HEK293 (cell line): Measurements from ENCODE around the gene RTTN.

Experiments
- CTCF ChIA-PET: fragments of 350-600 bp; formaldehyde crosslinking; extraction: SDS; loops from one replicate; lab custom pipeline; 2021; ENCODE audit warnings: antibody characterized with exemption; lab: Yijun Ruan, JAX
- POLR2A ChIA-PET: fragments of 300-600 bp; formaldehyde crosslinking; extraction: SDS; loops from one replicate; lab custom pipeline; 2020; ENCODE audit warnings: antibody characterized with exemption, inconsistent platforms; lab: Yijun Ruan, JAX
- H3K27ac ChIP-seq: fragments of 200-500 bp; sonication (Bioruptor generic); 2 replicates; pipeline ENCODE4 v1.5.1; 2014; ENCODE audit warnings: low read depth, low read length, control low read depth, inconsistent platforms; ENCODE audit errors: extremely low read depth
- H3K36me3 ChIP-seq, 2 experiments: fragments of 200-500 bp in 1 of 2; sonication (Bioruptor generic) in 1 of 2; 1 replicate in 1 of 2; 2 replicates in 1 of 2; pipeline ENCODE4 v1.5.1; 2014 to 2017; ENCODE audit warnings: inconsistent platforms in 2 of 2, low read length in 2 of 2; ENCODE audit not compliant: control insufficient read depth in 2 of 2, insufficient read depth in 1 of 2
- H3K4me1 ChIP-seq: fragments of 200-500 bp; sonication (Bioruptor generic); 2 replicates; pipeline ENCODE4 v1.5.1; 2014; ENCODE audit warnings: mild to moderate bottlenecking, low read length, inconsistent platforms; ENCODE audit not compliant: control insufficient read depth, insufficient read depth
- H3K4me3 ChIP-seq: 2 replicates; pipeline ENCODE4 v1.5.1; 2011; ENCODE audit warnings: low read depth, mild to moderate bottlenecking, control low read depth, low read length, moderate library complexity
- H3K9me3 ChIP-seq: fragments of 200-500 bp; sonication (Bioruptor generic); 2 replicates; pipeline ENCODE4 v1.5.1; 2014; ENCODE audit warnings: low read depth, low read length, inconsistent platforms; ENCODE audit not compliant: control insufficient read depth, insufficient read depth
- HOXC10 ChIP-seq: sonication (generic); formaldehyde crosslinking; IDR thresholded peaks from 2 replicates; pipeline ENCODE4 v1.8.1; 2023; ENCODE audit warnings: mild to moderate bottlenecking, missing genetic modification reagents
- SCRT1 ChIP-seq: fragments of 450-650 bp; formaldehyde crosslinking; IDR thresholded peaks from 2 replicates; pipeline ENCODE4 v1.5.1; 2016; ENCODE audit warnings: missing biosample characterization, missing genetic modification characterization, borderline replicate concordance
- SP7 ChIP-seq: fragments of 450-650 bp; formaldehyde crosslinking; IDR thresholded peaks from 2 replicates; pipeline ENCODE4 v1.5.1; 2016; ENCODE audit warnings: missing biosample characterization, missing genetic modification characterization
- ZNF114 ChIP-seq: fragments of 450-650 bp; formaldehyde crosslinking; IDR thresholded peaks from 2 replicates; pipeline ENCODE4 v1.5.0; 2017; ENCODE audit warnings: missing biosample characterization, missing genetic modification characterization
- ZNF423 ChIP-seq: fragments of 450-650 bp; formaldehyde crosslinking; IDR thresholded peaks from 2 replicates; pipeline ENCODE4 v1.5.1; 2016; ENCODE audit warnings: missing biosample characterization, missing genetic modification characterization
- ZNF529 ChIP-seq: fragments of 450-650 bp; formaldehyde crosslinking; IDR thresholded peaks from 2 replicates; pipeline ENCODE4 v1.5.1; 2017; ENCODE audit warnings: missing genetic modification characterization, missing biosample characterization; ENCODE audit not compliant: insufficient replicate concordance
- ZNF548 ChIP-seq: fragments of 450-650 bp; formaldehyde crosslinking; IDR thresholded peaks from 2 replicates; pipeline ENCODE4 v1.5.1; 2016; ENCODE audit warnings: missing biosample characterization, missing genetic modification characterization
- ZNF549 ChIP-seq: fragments of 450-650 bp; IDR thresholded peaks from 2 replicates; pipeline ENCODE4 v1.5.1; 2018; ENCODE audit warnings: missing biosample characterization, missing genetic modification characterization, mild to moderate bottlenecking, inconsistent platforms, moderate library complexity
- ZNF624 ChIP-seq: fragments of 450-650 bp; formaldehyde crosslinking; IDR thresholded peaks from 2 replicates; pipeline ENCODE4 v1.5.1; 2017; ENCODE audit warnings: missing biosample characterization, missing genetic modification characterization
- ZNF777 ChIP-seq: fragments of 450-650 bp; formaldehyde crosslinking; IDR thresholded peaks from 2 replicates; pipeline ENCODE4 v1.5.1; 2017; ENCODE audit warnings: missing biosample characterization, missing genetic modification characterization, borderline replicate concordance
- ZNF785 ChIP-seq: fragments of 450-650 bp; formaldehyde crosslinking; IDR thresholded peaks from 2 replicates; pipeline ENCODE4 v1.5.1; 2016; ENCODE audit warnings: missing biosample characterization, missing genetic modification characterization
- TF ChIP-seq, protein P1 (sequence below): fragments of 450-650 bp; formaldehyde crosslinking; conservative IDR thresholded peaks from 2 replicates; pipeline ENCODE4 v1.5.1; 2016; ENCODE audit warnings: low read depth, missing biosample characterization, missing genetic modification characterization
- TF ChIP-seq, protein P2 (sequence below): fragments of 450-650 bp; formaldehyde crosslinking; IDR thresholded peaks from 2 replicates; pipeline ENCODE4 v1.5.1; 2016; ENCODE audit warnings: missing biosample characterization, missing genetic modification characterization
- TF ChIP-seq, protein P3 (sequence below): fragments of 450-650 bp; formaldehyde crosslinking; IDR thresholded peaks from 2 replicates; pipeline ENCODE4 v1.5.1; 2016; ENCODE audit warnings: missing biosample characterization, missing genetic modification characterization, borderline replicate concordance
- TF ChIP-seq, protein P4 (sequence below): fragments of 450-650 bp; formaldehyde crosslinking; optimal IDR thresholded peaks from 2 replicates; pipeline ENCODE3; 2016; ENCODE audit warnings: missing biosample characterization, mild to moderate bottlenecking, missing genetic modification characterization

Gene RTTN

DNA sequence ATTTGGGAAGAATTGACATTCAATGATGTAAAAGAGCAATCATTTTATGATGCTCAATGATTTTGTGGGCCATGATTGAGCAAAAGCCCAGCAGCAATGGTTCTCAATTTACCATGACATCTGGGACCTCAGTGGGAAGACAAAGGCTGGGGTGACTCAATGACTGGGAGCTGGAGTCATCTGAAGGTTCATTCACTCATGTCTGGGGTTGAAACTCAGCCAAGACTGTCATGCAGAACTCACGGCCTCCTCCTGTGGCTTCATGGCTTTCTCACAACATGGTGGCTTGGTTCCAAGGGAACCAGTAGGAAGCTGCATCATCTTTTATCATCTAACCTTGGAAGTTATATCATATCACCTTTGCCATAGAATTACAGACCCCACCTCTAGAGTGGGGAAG, 212.7 kb downstream of the RTTN start (continued):
- TF ChIP-seq, protein P1, sequence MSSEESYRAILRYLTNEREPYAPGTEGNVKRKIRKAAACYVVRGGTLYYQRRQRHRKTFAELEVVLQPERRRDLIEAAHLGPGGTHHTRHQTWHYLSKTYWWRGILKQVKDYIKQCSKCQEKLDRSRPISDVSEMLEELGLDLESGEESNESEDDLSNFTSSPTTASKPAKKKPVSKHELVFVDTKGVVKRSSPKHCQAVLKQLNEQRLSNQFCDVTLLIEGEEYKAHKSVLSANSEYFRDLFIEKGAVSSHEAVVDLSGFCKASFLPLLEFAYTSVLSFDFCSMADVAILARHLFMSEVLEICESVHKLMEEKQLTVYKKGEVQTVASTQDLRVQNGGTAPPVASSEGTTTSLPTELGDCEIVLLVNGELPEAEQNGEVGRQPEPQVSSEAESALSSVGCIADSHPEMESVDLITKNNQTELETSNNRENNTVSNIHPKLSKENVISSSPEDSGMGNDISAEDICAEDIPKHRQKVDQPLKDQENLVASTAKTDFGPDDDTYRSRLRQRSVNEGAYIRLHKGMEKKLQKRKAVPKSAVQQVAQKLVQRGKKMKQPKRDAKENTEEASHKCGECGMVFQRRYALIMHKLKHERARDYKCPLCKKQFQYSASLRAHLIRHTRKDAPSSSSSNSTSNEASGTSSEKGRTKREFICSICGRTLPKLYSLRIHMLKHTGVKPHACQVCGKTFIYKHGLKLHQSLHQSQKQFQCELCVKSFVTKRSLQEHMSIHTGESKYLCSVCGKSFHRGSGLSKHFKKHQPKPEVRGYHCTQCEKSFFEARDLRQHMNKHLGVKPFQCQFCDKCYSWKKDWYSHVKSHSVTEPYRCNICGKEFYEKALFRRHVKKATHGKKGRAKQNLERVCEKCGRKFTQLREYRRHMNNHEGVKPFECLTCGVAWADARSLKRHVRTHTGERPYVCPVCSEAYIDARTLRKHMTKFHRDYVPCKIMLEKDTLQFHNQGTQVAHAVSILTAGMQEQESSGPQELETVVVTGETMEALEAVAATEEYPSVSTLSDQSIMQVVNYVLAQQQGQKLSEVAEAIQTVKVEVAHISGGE (tag by site-specific recombination) = no peak
- TF ChIP-seq, protein P2, sequence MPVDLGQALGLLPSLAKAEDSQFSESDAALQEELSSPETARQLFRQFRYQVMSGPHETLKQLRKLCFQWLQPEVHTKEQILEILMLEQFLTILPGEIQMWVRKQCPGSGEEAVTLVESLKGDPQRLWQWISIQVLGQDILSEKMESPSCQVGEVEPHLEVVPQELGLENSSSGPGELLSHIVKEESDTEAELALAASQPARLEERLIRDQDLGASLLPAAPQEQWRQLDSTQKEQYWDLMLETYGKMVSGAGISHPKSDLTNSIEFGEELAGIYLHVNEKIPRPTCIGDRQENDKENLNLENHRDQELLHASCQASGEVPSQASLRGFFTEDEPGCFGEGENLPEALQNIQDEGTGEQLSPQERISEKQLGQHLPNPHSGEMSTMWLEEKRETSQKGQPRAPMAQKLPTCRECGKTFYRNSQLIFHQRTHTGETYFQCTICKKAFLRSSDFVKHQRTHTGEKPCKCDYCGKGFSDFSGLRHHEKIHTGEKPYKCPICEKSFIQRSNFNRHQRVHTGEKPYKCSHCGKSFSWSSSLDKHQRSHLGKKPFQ = no peak
- TF ChIP-seq ZNF423 (tag by site-specific recombination) = no peak
- TF ChIP-seq ZNF548 (tag by site-specific recombination) = no peak
- no peak for TF ChIP-seq ZNF785 (tag by site-specific recombination)

DNA sequence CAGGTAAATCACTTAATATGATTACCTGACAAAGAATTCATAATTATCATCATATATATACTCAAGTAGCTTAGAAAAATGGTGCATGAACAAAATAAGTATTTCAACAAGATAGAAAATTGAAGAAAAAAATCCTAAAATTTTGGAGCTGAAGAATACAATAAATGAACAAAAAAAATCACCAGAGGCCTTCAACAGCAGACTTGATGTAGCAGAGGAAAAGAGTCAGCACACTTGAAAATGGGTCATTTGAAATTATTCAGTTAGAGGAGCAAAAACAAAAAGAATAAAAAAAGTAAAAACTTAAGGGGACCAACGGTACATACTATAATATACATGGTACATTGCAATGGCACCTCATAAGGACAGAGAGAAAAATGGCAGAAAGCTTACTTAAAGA, 217.6 kb downstream of the RTTN start:
- ChIA-PET CTCF (interaction anchor here (0.7 kb wide), 1 partner anchor 536 kb away, joined by 4 read pairs; no protein-coding TSS in a partner anchor), POLR2A (no interaction called here)
- H3K4me1 ChIP-seq = no peaks in the 10 kb centered on the region
- no peak for TF ChIP-seq ZNF529
- TF ChIP-seq ZNF549 (tag by site-specific recombination) = no peak
- TF ChIP-seq HOXC10 = no peak
- no peak for TF ChIP-seq ZNF114 (tag by site-specific recombination)
- TF ChIP-seq SP7 (tag by site-specific recombination) = no peak
- TF ChIP-seq, protein P3, sequence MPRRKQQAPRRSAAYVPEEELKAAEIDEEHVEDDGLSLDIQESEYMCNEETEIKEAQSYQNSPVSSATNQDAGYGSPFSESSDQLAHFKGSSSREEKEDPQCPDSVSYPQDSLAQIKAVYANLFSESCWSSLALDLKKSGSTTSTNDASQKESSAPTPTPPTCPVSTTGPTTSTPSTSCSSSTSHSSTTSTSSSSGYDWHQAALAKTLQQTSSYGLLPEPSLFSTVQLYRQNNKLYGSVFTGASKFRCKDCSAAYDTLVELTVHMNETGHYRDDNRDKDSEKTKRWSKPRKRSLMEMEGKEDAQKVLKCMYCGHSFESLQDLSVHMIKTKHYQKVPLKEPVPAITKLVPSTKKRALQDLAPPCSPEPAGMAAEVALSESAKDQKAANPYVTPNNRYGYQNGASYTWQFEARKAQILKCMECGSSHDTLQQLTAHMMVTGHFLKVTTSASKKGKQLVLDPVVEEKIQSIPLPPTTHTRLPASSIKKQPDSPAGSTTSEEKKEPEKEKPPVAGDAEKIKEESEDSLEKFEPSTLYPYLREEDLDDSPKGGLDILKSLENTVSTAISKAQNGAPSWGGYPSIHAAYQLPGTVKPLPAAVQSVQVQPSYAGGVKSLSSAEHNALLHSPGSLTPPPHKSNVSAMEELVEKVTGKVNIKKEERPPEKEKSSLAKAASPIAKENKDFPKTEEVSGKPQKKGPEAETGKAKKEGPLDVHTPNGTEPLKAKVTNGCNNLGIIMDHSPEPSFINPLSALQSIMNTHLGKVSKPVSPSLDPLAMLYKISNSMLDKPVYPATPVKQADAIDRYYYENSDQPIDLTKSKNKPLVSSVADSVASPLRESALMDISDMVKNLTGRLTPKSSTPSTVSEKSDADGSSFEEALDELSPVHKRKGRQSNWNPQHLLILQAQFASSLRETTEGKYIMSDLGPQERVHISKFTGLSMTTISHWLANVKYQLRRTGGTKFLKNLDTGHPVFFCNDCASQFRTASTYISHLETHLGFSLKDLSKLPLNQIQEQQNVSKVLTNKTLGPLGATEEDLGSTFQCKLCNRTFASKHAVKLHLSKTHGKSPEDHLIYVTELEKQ = no peak
- no peak for TF ChIP-seq ZNF624 (tag by site-specific recombination)
- no peak for TF ChIP-seq ZNF777 (tag by site-specific recombination)
- TF ChIP-seq SCRT1 (tag by site-specific recombination) = no peak
- TF ChIP-seq, protein P4, sequence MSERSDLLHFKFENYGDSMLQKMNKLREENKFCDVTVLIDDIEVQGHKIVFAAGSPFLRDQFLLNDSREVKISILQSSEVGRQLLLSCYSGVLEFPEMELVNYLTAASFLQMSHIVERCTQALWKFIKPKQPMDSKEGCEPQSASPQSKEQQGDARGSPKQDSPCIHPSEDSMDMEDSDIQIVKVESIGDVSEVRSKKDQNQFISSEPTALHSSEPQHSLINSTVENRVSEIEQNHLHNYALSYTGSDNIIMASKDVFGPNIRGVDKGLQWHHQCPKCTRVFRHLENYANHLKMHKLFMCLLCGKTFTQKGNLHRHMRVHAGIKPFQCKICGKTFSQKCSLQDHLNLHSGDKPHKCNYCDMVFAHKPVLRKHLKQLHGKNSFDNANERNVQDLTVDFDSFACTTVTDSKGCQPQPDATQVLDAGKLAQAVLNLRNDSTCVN (tag by site-specific recombination) = no peak
- no peaks in the 10 kb centered on the region for H3K9me3 ChIP-seq
- H3K36me3 ChIP-seq = no peaks in the 10 kb centered on the region
- no peak overlapping the region for H3K27ac ChIP-seq
- H3K4me3 ChIP-seq = no peak overlapping the region
